CD4-positive, alpha-beta T cell treated with Interleukin-15 for 1 hour (primary cell): Measurements from ENCODE around the gene CFHR5.
"Not testable (repeated sequence)": the region's sequence is repeated elsewhere in the genome, so short reads cannot be mapped to it uniquely, and the experiment has no call there.

Experiments
- DNase-seq: peaks from one replicate; pipeline ENCODE4 v3.0.0-alpha.2; 2020

CFHR5 gene

GRCh38 chr1:197021716-197022115 lies 44.4 kb downstream of the CFHR5 start:
- DNase-seq = no peak

- DNase-seq = no peak
Observed at GRCh38 chr1:197024460-197024859, 47.1 kb downstream of the CFHR5 start.

- no peak for DNase-seq
Observed at GRCh38 chr1:197027359-197027758, 50.0 kb downstream of the CFHR5 start.

- no peak for DNase-seq
Observed at GRCh38 chr1:197029749-197030148, 52.4 kb downstream of the CFHR5 start.

GRCh38 chr1:197034631-197035339 lies 57.4 kb downstream of the CFHR5 start:
- not testable (repeated sequence) for DNase-seq

GRCh38 chr1:197036861-197037260 lies 59.5 kb downstream of the CFHR5 start:
- DNase-seq = no peak

GRCh38 chr1:197041486-197042353 lies 64.4 kb downstream of the CFHR5 start:
- DNase-seq = no peak

- DNase-seq = no peak
Observed at GRCh38 chr1:197042676-197043341, 65.5 kb downstream of the CFHR5 start.

- DNase-seq = no peak
Observed at GRCh38 chr1:197049100-197049499, 71.7 kb downstream of the CFHR5 start.
